GM21515 (cell line): ENCODE results near the gene SUCLG1.
"Not testable (repeated sequence)": the region's sequence is repeated elsewhere in the genome, so short reads cannot be mapped to it uniquely, and the experiment has no call there.

ENCODE experiments used
- ATAC-seq: cut with Tn5 transposase; IDR thresholded peaks from one replicate; pipeline ENCODE4 v1.9.1; 2021; ENCODE audit not compliant: unreplicated experiment

SUCLG1 gene

GRCh38 chr2:84424152-84424551 lies 34.9 kb downstream of the SUCLG1 start:
- no peak for ATAC-seq

- ATAC-seq, result no peak
These were observed 37.3 kb downstream of the SUCLG1 start for GRCh38 chr2:84421791-84422190.

- ATAC-seq, result no peak
These were observed 37.9 kb downstream of the SUCLG1 start for GRCh38 chr2:84421197-84421596.

- no peak for ATAC-seq
These were observed 41.5 kb downstream of the SUCLG1 start for GRCh38 chr2:84417453-84418145.

GRCh38 chr2:84409531-84409930 lies 49.5 kb downstream of the SUCLG1 start:
- ATAC-seq, result no peak

GRCh38 chr2:84402111-84402510 lies 57.0 kb downstream of the SUCLG1 start:
- not testable (repeated sequence) for ATAC-seq

- ATAC-seq, result not testable (repeated sequence)
These were observed 59.2 kb downstream of the SUCLG1 start for GRCh38 chr2:84399839-84400238.

GRCh38 chr2:84395820-84396219 lies 63.3 kb downstream of the SUCLG1 start:
- ATAC-seq, result no peak

GRCh38 chr2:84394628-84395027 lies 64.5 kb downstream of the SUCLG1 start:
- no peak for ATAC-seq

GRCh38 chr2:84393829-84394228 lies 65.3 kb downstream of the SUCLG1 start:
- ATAC-seq, result no peak

- ATAC-seq, result no peak
These were observed 69.3 kb downstream of the SUCLG1 start for GRCh38 chr2:84389794-84390193.

GRCh38 chr2:84388921-84389490 lies 70.1 kb downstream of the SUCLG1 start:
- no peak for ATAC-seq

GRCh38 chr2:84388133-84388532 lies 70.9 kb downstream of the SUCLG1 start:
- ATAC-seq, result no peak

- no peak for ATAC-seq
These were observed 72.6 kb downstream of the SUCLG1 start for GRCh38 chr2:84386336-84387040.

GRCh38 chr2:84383271-84383670 lies 75.8 kb downstream of the SUCLG1 start:
- ATAC-seq, result no peak

GRCh38 chr2:84380875-84381274 lies 78.2 kb downstream of the SUCLG1 start:
- ATAC-seq, result no peak

- no peak for ATAC-seq
These were observed 80.1 kb downstream of the SUCLG1 start for GRCh38 chr2:84378960-84379359.

- ATAC-seq, result no peak
These were observed 84.1 kb downstream of the SUCLG1 start for GRCh38 chr2:84375020-84375419.

GRCh38 chr2:84373866-84374265 lies 85.2 kb downstream of the SUCLG1 start:
- ATAC-seq, result no peak
